ENCODE data around the gene ABCB9.
A peak's percentile ranks its signal among the peaks of the same experiment; 100 is the strongest.

DNA sequence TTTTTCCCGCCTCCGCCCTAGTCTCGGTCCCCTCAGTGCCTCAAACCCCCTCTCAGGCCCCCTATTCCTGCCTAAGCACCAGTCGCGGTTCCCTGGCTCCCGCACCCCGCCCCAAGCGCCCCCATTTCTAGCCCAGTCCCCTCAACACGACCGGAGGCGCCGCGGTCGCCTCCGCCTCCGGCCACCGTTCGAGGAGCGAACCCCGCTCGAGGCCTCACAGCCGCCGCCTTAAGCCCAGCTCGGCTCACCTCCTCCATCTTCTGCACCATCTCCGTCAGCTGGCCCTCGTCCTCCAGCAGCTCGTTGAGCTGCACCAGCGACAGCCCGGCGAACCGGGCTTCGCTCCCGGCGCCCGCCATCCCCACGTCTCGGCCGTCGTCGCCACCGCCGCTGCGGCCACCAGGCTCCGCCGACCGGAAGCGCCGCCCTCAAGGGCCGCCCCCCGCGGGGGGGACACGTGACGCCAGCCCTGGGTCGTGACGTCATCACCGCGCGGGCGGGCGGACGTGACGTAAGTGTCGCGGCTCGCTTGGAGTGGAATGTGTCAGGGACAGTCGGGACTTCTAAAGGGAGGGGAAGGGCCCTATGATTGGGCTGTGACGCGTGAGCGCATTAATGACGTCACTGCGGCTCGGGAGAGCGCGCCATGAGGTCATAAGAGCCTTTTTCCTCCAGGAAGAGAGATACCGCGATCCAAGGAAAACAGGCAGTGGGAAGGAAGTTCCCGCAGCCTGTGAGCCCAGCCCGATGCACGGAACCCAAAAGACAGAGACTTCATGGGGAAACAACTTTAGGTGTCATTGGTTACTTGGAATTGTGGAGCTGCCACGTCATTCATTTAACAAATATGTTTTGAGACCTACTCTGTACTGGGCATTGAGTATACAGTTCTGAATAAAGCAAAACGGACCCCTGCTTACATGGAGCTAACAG lies 70.3 kb downstream of the ABCB9 start, which contains the start of gene VPS37B:
- TF ChIP-seq CTCF (IDR thresholded peaks at IDR 0.05) = no peak
- peak; percentile 49 to 91 for TF ChIP-seq POLR2A (IDR thresholded peaks at IDR 0.05)

Measured in suprapubic skin (tissue), 3 donors.